Fibroblast of lung (primary cell): ENCODE results near the gene EPAS1. TPM values are rescaled to one million over a fixed set of nuclear protein-coding genes. Genes with fewer than 3 reads are reported as not detected.

Experiments
- DNase-seq, 2 donors: peaks; one replicate each; pipeline versions ENCODE4 v3.0.0 to v3.0.0-alpha.2; 2010; ENCODE audit warnings: low read depth in 2 of 2
- H2AFZ ChIP-seq: 2 replicates; pipeline ENCODE4 v1.5.1; 2012; ENCODE audit warnings: low read length, control low read depth, inconsistent platforms
- H3K27ac ChIP-seq: 2 replicates; pipeline ENCODE4 v1.5.1; 2011; ENCODE audit warnings: low read length, control low read depth; ENCODE audit not compliant: insufficient read depth
- H3K27me3 ChIP-seq: 2 replicates; pipeline ENCODE4 v1.5.1; 2011; ENCODE audit warnings: mild to moderate bottlenecking, low read length; ENCODE audit not compliant: control insufficient read depth, insufficient read depth
- H3K36me3 ChIP-seq: 2 replicates; pipeline ENCODE4 v1.5.1; 2011; ENCODE audit warnings: low read length; ENCODE audit not compliant: control insufficient read depth, insufficient read depth
- H3K4me1 ChIP-seq: 2 replicates; pipeline ENCODE4 v1.5.1; 2011; ENCODE audit warnings: low read length; ENCODE audit not compliant: control insufficient read depth, insufficient read depth; ENCODE audit errors: extremely low read depth
- H3K4me2 ChIP-seq: 2 replicates; pipeline ENCODE4 v1.5.1; 2011; ENCODE audit warnings: low read length, control low read depth; ENCODE audit not compliant: insufficient read depth; ENCODE audit errors: extremely low read depth
- H3K4me3 ChIP-seq, 4 experiments: fragments of 200-600 bp in 1 of 4; sonication (generic) in 1 of 4; replicated peaks in 1 of 4; 2 replicates each; pipeline ENCODE4 v1.5.1; 2011 to 2016; ENCODE audit warnings: low read length in 4 of 4, low read depth in 3 of 4, mild to moderate bottlenecking in 3 of 4, control low read depth in 2 of 4, inconsistent platforms in 1 of 4, mixed read lengths in 1 of 4; ENCODE audit not compliant: insufficient read depth in 1 of 4; ENCODE audit errors: control extremely low read depth in 1 of 4
- H3K79me2 ChIP-seq: 2 replicates; pipeline ENCODE4 v1.5.1; 2012; ENCODE audit warnings: mild to moderate bottlenecking, low read length, inconsistent platforms; ENCODE audit not compliant: control insufficient read depth, insufficient read depth
- H3K9ac ChIP-seq: 2 replicates; pipeline ENCODE4 v1.5.1; 2011; ENCODE audit warnings: mild to moderate bottlenecking, low read length, control low read depth; ENCODE audit not compliant: insufficient read depth
- H3K9me3 ChIP-seq: 2 replicates; pipeline ENCODE4 v1.5.1; 2012; ENCODE audit warnings: low read depth, low read length; ENCODE audit not compliant: control insufficient read depth, insufficient read depth
- H4K20me1 ChIP-seq: 2 replicates; pipeline ENCODE4 v1.5.1; 2011; ENCODE audit warnings: low read length; ENCODE audit not compliant: control insufficient read depth, insufficient read depth; ENCODE audit errors: extremely low read depth
- EZH2 ChIP-seq: IDR thresholded peaks from 2 replicates; pipeline ENCODE4 v1.5.1; 2012; ENCODE audit warnings: low read length, control low read depth, mild to moderate bottlenecking; ENCODE audit errors: missing control alignments
- polyA plus RNA-seq, 2 donors: library from polyadenylated mRNA; depleted of rRNA in 1 of 2; stranded (reverse) in 1 of 2; unstranded in 1 of 2; fragments of >200 nt; gene quantifications; 2 replicates each; pipeline ENCODE4 v1.2.1, GENCODE V29; 2011 to 2012; ENCODE audit warnings: missing spikeins in 1 of 2
- total RNA-seq: library from RNA; depleted of rRNA; stranded (reverse); fragments of >200 nt; gene quantifications from 2 replicates; pipeline ENCODE4 v1.2.1, GENCODE V29; 2014
- TF ChIP-seq, protein P1 (sequence below), 2 donors: IDR thresholded peaks in 1 of 2; conservative IDR thresholded peaks in 1 of 2; 1 replicate in 1 of 2; 2 replicates in 1 of 2; pipeline ENCODE4 v1.5.1; 2011 to 2012; ENCODE audit warnings: low read length in 2 of 2, control low read depth in 1 of 2, inconsistent platforms in 1 of 2, low read depth in 1 of 2, mild to moderate bottlenecking in 1 of 2

The EPAS1 gene
- total and polyA plus RNA-seq, 2 donors (not counting 1 experiment from before 2014, with no cell fraction given), result 120 to 941 TPM

DNA sequence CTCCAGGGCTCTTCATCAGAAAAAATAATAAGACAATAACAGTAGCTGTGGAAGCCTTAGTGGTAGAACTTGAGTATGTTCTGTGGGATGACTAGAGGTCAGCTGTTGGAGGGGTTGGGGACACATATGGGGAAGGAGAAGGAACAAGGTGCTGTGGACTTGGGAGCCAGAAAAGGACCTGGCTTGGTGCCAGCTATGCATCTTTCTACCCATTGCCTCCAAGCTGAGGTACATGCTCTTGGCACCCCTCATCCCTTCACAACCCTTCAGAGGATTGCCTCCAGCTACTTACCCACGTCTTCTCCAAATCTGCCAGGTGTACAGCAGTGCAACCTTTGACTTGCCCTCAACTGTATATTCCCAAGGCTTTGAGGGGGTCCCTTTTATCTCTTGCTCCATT is 15.3 kb upstream of the EPAS1 start:
- H3K4me1 ChIP-seq, result no peaks in the 10 kb centered on the region
- H3K27ac ChIP-seq, result no peak overlapping the region
- H3K27me3 ChIP-seq, result peaks cover 6% of the 10 kb centered on the region
- H3K4me3 ChIP-seq, result no peak overlapping the region
- no peaks in the 10 kb centered on the region for H3K36me3 ChIP-seq
- H3K4me2 ChIP-seq, result no peak overlapping the region
- no peak overlapping the region for H3K9ac ChIP-seq
- TF ChIP-seq EZH2, result no peak
- TF ChIP-seq, protein P1, sequence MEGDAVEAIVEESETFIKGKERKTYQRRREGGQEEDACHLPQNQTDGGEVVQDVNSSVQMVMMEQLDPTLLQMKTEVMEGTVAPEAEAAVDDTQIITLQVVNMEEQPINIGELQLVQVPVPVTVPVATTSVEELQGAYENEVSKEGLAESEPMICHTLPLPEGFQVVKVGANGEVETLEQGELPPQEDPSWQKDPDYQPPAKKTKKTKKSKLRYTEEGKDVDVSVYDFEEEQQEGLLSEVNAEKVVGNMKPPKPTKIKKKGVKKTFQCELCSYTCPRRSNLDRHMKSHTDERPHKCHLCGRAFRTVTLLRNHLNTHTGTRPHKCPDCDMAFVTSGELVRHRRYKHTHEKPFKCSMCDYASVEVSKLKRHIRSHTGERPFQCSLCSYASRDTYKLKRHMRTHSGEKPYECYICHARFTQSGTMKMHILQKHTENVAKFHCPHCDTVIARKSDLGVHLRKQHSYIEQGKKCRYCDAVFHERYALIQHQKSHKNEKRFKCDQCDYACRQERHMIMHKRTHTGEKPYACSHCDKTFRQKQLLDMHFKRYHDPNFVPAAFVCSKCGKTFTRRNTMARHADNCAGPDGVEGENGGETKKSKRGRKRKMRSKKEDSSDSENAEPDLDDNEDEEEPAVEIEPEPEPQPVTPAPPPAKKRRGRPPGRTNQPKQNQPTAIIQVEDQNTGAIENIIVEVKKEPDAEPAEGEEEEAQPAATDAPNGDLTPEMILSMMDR (conservative IDR thresholded peaks at IDR 0.05 in 1 of 2, IDR thresholded peaks at IDR 0.05 in 1 of 2; ENCODE audit: low read depth in 1 of 2, low read length in 2 of 2), result no peak
- no peaks in the 10 kb centered on the region for H3K79me2 ChIP-seq
- H2AFZ ChIP-seq, result no peak overlapping the region
- H3K9me3 ChIP-seq, result no peaks in the 10 kb centered on the region
- H4K20me1 ChIP-seq, result no peaks in the 10 kb centered on the region
- DNase-seq, result no peak

DNA sequence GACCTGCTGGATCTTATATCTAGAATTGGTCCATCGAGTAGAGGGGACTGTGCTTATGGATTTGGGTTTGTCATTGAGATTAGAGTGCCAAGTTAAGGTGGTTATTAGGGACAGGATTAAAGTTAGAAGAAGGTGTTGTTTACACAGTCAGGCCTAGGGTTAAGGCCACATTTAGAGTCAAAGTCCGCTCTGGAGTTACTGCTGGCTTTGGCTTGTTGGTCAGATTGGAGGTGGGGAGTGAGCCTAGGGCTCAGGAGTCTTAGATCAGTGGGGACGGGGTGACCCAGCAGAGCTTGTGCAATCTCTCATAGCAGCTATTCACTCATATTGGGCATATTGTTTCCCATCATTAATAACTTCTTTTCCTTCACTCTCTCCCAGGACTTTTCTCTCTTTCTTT is 13.5 kb upstream of the EPAS1 start:
- H3K9me3 ChIP-seq, result no peaks in the 10 kb centered on the region
- H3K9ac ChIP-seq, result no peak overlapping the region
- no peaks in the 10 kb centered on the region for H4K20me1 ChIP-seq
- H3K4me1 ChIP-seq, result no peaks in the 10 kb centered on the region
- DNase-seq, result no peak
- H3K4me3 ChIP-seq, result no peak overlapping the region
- H3K27ac ChIP-seq, result no peak overlapping the region
- H3K79me2 ChIP-seq, result no peaks in the 10 kb centered on the region
- no peak overlapping the region for H3K4me2 ChIP-seq
- TF ChIP-seq, protein P1 (conservative IDR thresholded peaks at IDR 0.05 in 1 of 2, IDR thresholded peaks at IDR 0.05 in 1 of 2; ENCODE audit: low read depth in 1 of 2, low read length in 2 of 2), result no peak
- no peak for TF ChIP-seq EZH2
- no peaks in the 10 kb centered on the region for H3K36me3 ChIP-seq
- H3K27me3 ChIP-seq, result peaks cover 6% of the 10 kb centered on the region
- no peak overlapping the region for H2AFZ ChIP-seq

DNA sequence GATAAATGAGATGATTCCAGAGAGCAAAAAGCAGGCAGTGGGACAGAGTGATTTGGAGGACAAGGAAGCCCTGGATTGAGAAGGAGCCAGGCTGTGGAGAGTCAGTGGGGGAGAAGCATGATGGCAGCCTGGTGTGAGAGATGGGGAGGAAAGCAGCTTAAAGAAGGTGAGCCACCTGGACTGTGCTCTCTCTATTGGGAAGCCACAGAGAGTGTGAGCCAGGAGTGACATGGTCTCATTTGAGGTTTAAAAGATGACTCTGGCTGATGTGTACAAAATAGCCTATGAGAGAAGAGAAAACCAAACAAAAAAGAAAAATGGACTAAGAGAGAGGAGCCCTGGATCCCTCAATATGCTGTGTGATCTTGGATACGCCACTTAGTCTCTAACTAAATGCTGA is 12.9 kb upstream of the EPAS1 start:
- no peak overlapping the region for H3K4me3 ChIP-seq
- H3K27ac ChIP-seq, result no peak overlapping the region
- H3K4me2 ChIP-seq, result no peak overlapping the region
- DNase-seq, result no peak
- H3K9ac ChIP-seq, result no peak overlapping the region
- no peaks in the 10 kb centered on the region for H3K4me1 ChIP-seq
- TF ChIP-seq, protein P1 (conservative IDR thresholded peaks at IDR 0.05 in 1 of 2, IDR thresholded peaks at IDR 0.05 in 1 of 2; ENCODE audit: low read depth in 1 of 2, low read length in 2 of 2), result no peak
- TF ChIP-seq EZH2, result no peak
- H3K9me3 ChIP-seq, result no peaks in the 10 kb centered on the region
- H3K79me2 ChIP-seq, result no peaks in the 10 kb centered on the region
- no peaks in the 10 kb centered on the region for H4K20me1 ChIP-seq
- H2AFZ ChIP-seq, result no peak overlapping the region
- H3K36me3 ChIP-seq, result no peaks in the 10 kb centered on the region
- H3K27me3 ChIP-seq, result peaks cover 6% of the 10 kb centered on the region
